Measurements from ENCODE around the gene CDC73.

GRCh38 chr1:193264313-193265065 lies 142.7 kb downstream of the CDC73 start:
- TF ChIP-seq, protein P1, sequence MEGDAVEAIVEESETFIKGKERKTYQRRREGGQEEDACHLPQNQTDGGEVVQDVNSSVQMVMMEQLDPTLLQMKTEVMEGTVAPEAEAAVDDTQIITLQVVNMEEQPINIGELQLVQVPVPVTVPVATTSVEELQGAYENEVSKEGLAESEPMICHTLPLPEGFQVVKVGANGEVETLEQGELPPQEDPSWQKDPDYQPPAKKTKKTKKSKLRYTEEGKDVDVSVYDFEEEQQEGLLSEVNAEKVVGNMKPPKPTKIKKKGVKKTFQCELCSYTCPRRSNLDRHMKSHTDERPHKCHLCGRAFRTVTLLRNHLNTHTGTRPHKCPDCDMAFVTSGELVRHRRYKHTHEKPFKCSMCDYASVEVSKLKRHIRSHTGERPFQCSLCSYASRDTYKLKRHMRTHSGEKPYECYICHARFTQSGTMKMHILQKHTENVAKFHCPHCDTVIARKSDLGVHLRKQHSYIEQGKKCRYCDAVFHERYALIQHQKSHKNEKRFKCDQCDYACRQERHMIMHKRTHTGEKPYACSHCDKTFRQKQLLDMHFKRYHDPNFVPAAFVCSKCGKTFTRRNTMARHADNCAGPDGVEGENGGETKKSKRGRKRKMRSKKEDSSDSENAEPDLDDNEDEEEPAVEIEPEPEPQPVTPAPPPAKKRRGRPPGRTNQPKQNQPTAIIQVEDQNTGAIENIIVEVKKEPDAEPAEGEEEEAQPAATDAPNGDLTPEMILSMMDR (IDR thresholded peaks at IDR 0.05): no peak
- TF ChIP-seq EP300 (IDR thresholded peaks at IDR 0.05): no peak
- no peak for TF ChIP-seq POLR2A (IDR thresholded peaks at IDR 0.05)
